GM12878 (cell line): ENCODE results near the gene TSFM. TPM values are rescaled to one million over a fixed set of nuclear protein-coding genes. Genes with fewer than 3 reads are reported as not detected.
A peak's percentile ranks its signal among the peaks of the same experiment; 100 is the strongest.

Experiments used
- ATAC-seq: fragments of 200-7000 bp; cut with Tn5 transposase; 3 replicates; pipeline ENCODE4 v1.9.1; 2020; ENCODE audit warnings: mild to moderate bottlenecking, moderate library complexity
- BruUV-seq: library from RNA; stranded (reverse); fragments of 400-500 nt; replicated peaks from 2 replicates; lab custom pipeline; 2021; lab: Mats Ljungman, UMichigan
- CTCF ChIA-PET: fragments of 300-600 bp; sonication (Branson Sonifier 250); formaldehyde crosslinking; extraction: SDS; loops from one replicate; lab custom pipeline; 2021; ENCODE audit warnings: inconsistent platforms; lab: Yijun Ruan, JAX
- POLR2A ChIA-PET: fragments of 350-600 bp; formaldehyde crosslinking; extraction: SDS; loops from one replicate; lab custom pipeline; 2021; ENCODE audit warnings: inconsistent platforms; lab: Charles Lee
- RAD21 ChIA-PET: fragments of 300-600 bp; sonication (Branson Sonifier 250); formaldehyde crosslinking; loops from one replicate; lab custom pipeline; 2023; ENCODE audit warnings: antibody characterized with exemption; ENCODE audit not compliant: unreplicated experiment; lab: Charles Lee
- SMC1A ChIA-PET: fragments of 300-600 bp; sonication (Branson Sonifier 250); formaldehyde crosslinking; loops from one replicate; lab custom pipeline; 2023; ENCODE audit not compliant: unreplicated experiment, uncharacterized antibody; lab: Charles Lee
- DNase-seq: peaks from one replicate; pipeline ENCODE4 v3.0.0-alpha.2; 2011; ENCODE audit warnings: low read depth, low spot score
- FAIRE-seq: peaks from 3 replicates; lab custom pipeline; 2011; peaks lifted over from hg19 to GRCh38; lab: Jason Lieb, UNC
- H2AFZ ChIP-seq: 2 replicates; pipeline ENCODE4 v1.6.0; 2011; ENCODE audit warnings: low read depth, low read length, control low read depth; ENCODE audit not compliant: control insufficient read depth
- H3K27ac ChIP-seq: 2 replicates; pipeline ENCODE4 v1.5.1; 2011; ENCODE audit warnings: control low read depth; ENCODE audit not compliant: control insufficient read depth, insufficient read depth
- H3K27me3 ChIP-seq, 2 experiments: replicated peaks in 1 of 2; 2 replicates each; pipeline versions ENCODE4 v1.6.0 to v1.6.1; 2011; ENCODE audit warnings: low read length in 1 of 2; ENCODE audit not compliant: control insufficient read depth in 2 of 2, insufficient read depth in 2 of 2
- H3K36me3 ChIP-seq, 2 experiments: 2 replicates each; pipeline ENCODE4 v1.5.1; 2011; ENCODE audit warnings: low read length in 1 of 2; ENCODE audit not compliant: control insufficient read depth in 2 of 2, insufficient read depth in 2 of 2
- H3K4me1 ChIP-seq: 2 replicates; pipeline ENCODE4 v1.6.1; 2011; ENCODE audit warnings: mild to moderate bottlenecking, low read length, moderate library complexity, mixed read lengths; ENCODE audit not compliant: control insufficient read depth, insufficient read depth
- H3K4me2 ChIP-seq: 2 replicates; pipeline ENCODE4 v1.6.0; 2011; ENCODE audit warnings: control low read depth; ENCODE audit not compliant: control insufficient read depth, insufficient read depth
- H3K4me3 ChIP-seq: fragments of 200-600 bp; sonication (generic); 2 replicates; pipeline ENCODE4 v1.5.1; 2016
- H3K79me2 ChIP-seq: 2 replicates; pipeline ENCODE4 v1.6.0; 2011; ENCODE audit warnings: low read length; ENCODE audit not compliant: control insufficient read depth, insufficient read depth
- H3K9ac ChIP-seq: 2 replicates; pipeline ENCODE4 v1.8.0; 2011; ENCODE audit warnings: low read length, control low read depth, mixed read lengths; ENCODE audit not compliant: control insufficient read depth, insufficient read depth
- H3K9me3 ChIP-seq: replicated peaks from 3 replicates; pipeline ENCODE4 v1.5.1; 2011; ENCODE audit warnings: mild to moderate bottlenecking, low read length; ENCODE audit not compliant: control insufficient read depth, insufficient read depth
- H4K20me1 ChIP-seq: 2 replicates; pipeline ENCODE4 v1.6.0; 2011; ENCODE audit not compliant: control insufficient read depth, insufficient read depth
- LARP7 ChIP-seq: fragments of 450-650 bp; IDR thresholded peaks from 2 replicates; pipeline ENCODE4 v1.6.1; 2017; ENCODE audit warnings: mild to moderate bottlenecking
- NBN ChIP-seq: fragments of 450-650 bp; IDR thresholded peaks from 2 replicates; pipeline ENCODE4 v1.6.1; 2016
- PAX8 ChIP-seq: fragments of 450-650 bp; IDR thresholded peaks from 2 replicates; pipeline ENCODE4 v1.6.1; 2017; ENCODE audit warnings: mild to moderate bottlenecking, moderate library complexity
- PBX3 ChIP-seq: IDR thresholded peaks from 2 replicates; pipeline ENCODE4 v1.6.1; 2011; ENCODE audit warnings: mild to moderate bottlenecking, low read depth, low read length, moderate library complexity; ENCODE audit not compliant: insufficient replicate concordance
- RBBP5 ChIP-seq: fragments of 200-600 bp; sonication (generic); conservative IDR thresholded peaks from 2 replicates; pipeline ENCODE4 v1.6.1; 2016
- RFX5 ChIP-seq: IDR thresholded peaks from 2 replicates; pipeline ENCODE4 v1.6.1; 2011; ENCODE audit warnings: low read depth, low read length, improper control_type of control experiment
- YBX1 ChIP-seq: fragments of 450-650 bp; IDR thresholded peaks from 2 replicates; pipeline ENCODE4 v1.6.1; 2016; ENCODE audit warnings: antibody characterized with exemption
- ZZZ3 ChIP-seq: IDR thresholded peaks from 2 replicates; pipeline ENCODE4 v1.6.1; 2011; ENCODE audit warnings: low read depth; ENCODE audit not compliant: control insufficient read depth, insufficient read length
- WGBS: methylation state at CpG from one replicate; pipeline ENCODE4 v1.1.6; 2016; ENCODE audit warnings: low lambda C conversion rate; ENCODE audit not compliant: insufficient replicate concordance, insufficient coverage; ENCODE audit errors: missing lambda C conversion rate; 5-methylcytosine and 5-hydroxymethylcytosine counted together
- in situ Hi-C: fragments of 300-500 bp; cut with MboI; formaldehyde crosslinking; loops from 9 replicates; pipeline ENCODE4 v1.14.3; 2018; ENCODE audit warnings: mixed read lengths
- intact Hi-C: fragments of 100-400 bp; cut with micrococcal nuclease; formaldehyde crosslinking; loops from one replicate; pipeline ENCODE4 v1.14.2; 2022; ENCODE audit not compliant: unreplicated experiment
- polyA plus RNA-seq, 11 experiments: library from polyadenylated mRNA; depleted of rRNA in 4 of 11; unstranded in 6 of 11; stranded (reverse) in 5 of 11; fragments of >200 nt; fragmentation: Nextera tagmentation in 4 of 11; fragmentation: Illumina TruSeq in 1 of 11; extraction: Ambion mirVana in 4 of 11; extraction: Trizol in 1 of 11; gene quantifications; 1 replicate in 1 of 11; 2 replicates in 10 of 11; pipeline versions ENCODE4 v1.2.1 to v1.2.3, GENCODE V29; 2011 to 2016; ENCODE audit warnings: inconsistent platforms in 2 of 11, missing spikeins in 2 of 11, low read depth in 1 of 11
- total RNA-seq, 4 experiments: library from RNA; depleted of rRNA in 3 of 4; stranded (reverse); fragments of >200 nt in 3 of 4; fragmentation: Illumina TruSeq in 1 of 4; extraction: Trizol in 1 of 4; gene quantifications; 2 replicates each; pipeline versions ENCODE4 v1.2.1 to v1.2.3, GENCODE V29; 2013 to 2021
- TF ChIP-seq, protein P1 (sequence below): fragments of 450-650 bp; formaldehyde crosslinking; IDR thresholded peaks from 2 replicates; pipeline ENCODE4 v1.4.0; 2022; ENCODE audit warnings: mild to moderate bottlenecking, moderate library complexity
- TF ChIP-seq, protein P2 (sequence below): IDR thresholded peaks from 2 replicates; pipeline ENCODE4 v1.6.1; 2012; ENCODE audit warnings: low read length, inconsistent platforms

Gene TSFM
- total and polyA plus RNA-seq, 10 of the 15 experiments (the other 5 are each of a cell fraction or from before 2014, with no cell fraction given), result 36.7 to 132 (median 45.6) TPM

DNA sequence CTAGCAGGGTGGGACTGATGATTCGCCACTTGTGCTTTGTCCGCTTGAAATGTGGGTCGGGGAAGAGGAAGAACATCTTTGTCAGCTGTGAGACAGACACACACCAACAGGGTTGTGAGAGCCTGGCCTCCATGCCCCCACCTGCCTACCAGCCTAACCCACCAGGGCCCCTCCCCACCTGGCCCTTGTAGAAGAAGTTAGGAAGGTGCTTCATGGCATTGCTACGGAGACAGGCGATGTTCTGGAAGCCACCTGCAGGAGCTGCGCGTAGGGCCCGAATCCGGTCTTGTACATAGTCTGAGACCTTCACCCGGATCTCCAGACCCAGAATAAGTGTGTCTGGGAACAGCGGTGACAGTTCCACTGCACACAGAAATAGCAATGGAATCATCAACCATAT is 13.0 kb upstream of the TSFM start:
- Histone ChIP-seq H3K9me3 (no peaks in the 10 kb centered on the region), H2AFZ (no peak overlapping the region), H3K27ac (no peak overlapping the region), H3K79me2 (no peaks in the 10 kb centered on the region), H3K36me3 (peaks cover 0 to 4% of the 10 kb centered on the region in 2 experiments; a peak in 2 of 4 replicates), H3K4me2 (no peak overlapping the region), H3K4me1 (peaks cover 23% of the 10 kb centered on the region), H4K20me1 (no peaks in the 10 kb centered on the region), H3K9ac (no peak overlapping the region), H3K4me3 (no peak overlapping the region), H3K27me3 (peaks cover 10 to 19% of the 10 kb centered on the region in 2 experiments; a peak in 3 of 4 replicates)
- in situ Hi-C loops, result no loop called here
- ChIA-PET CTCF (interaction anchor here (1.2 to 7.3 kb wide), 3 partner anchors 10 to 14 kb away, joined by 4 to 62 read pairs (median 5); partner anchors contain the start of genes MARCHF9 and TSFM), RAD21 (no interaction called here), SMC1A (no interaction called here), POLR2A (no interaction called here)
- 91% methylated on average over 11 of the region's 11 CpGs for WGBS
- no peak for ATAC-seq
- DNase-seq, result no peak
- BruUV-seq, result no TSS peak
- intact Hi-C loops, result no loop called here
- no peak for FAIRE-seq
- no peak for TF ChIP-seq PBX3
- TF ChIP-seq, all 136 proteins: peak for 0

DNA sequence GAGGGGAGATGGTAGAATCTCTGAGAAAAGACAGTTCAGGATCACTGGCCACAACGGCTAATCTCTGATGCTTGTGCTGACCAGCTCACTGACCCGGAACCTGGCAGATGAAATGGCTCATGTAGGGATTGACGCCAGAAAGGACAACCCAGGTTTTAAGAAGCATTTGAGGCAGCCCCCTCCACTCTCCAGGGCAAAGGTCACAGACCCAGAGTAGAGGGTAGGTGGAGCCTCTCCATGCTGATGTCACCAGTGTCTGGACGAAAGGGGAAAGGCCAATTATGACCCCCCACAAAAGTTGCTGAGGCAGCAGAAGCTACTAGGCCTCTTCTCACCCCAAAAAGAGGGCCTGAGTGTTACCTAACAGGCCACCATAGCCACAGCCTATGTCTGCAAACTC is 11.9 kb upstream of the TSFM start:
- SMC1A ChIA-PET, result interaction anchor here (0.7 kb wide), 1 partner anchor 11 kb away, joined by 3 read pairs; no protein-coding TSS in a partner anchor
- no peak overlapping the region for H3K9ac ChIP-seq
- peaks cover 0 to 4% of the 10 kb centered on the region in 2 experiments; a peak in 2 of 4 replicates for H3K36me3 ChIP-seq
- H3K4me2 ChIP-seq, result peak overlapping the region; percentile 99; the same call in 1 of the 2 replicates
- in situ Hi-C loops, result no loop called here
- H3K27ac ChIP-seq, result 0 out of 2 replicates have a peak overlapping the region, but pooled peaks have one; percentile 27
- peaks cover 11% of the 10 kb centered on the region for H3K4me1 ChIP-seq
- no TSS peak for BruUV-seq
- no peaks in the 10 kb centered on the region for H3K9me3 ChIP-seq
- peak overlapping the region; percentile 90; the same call in 1 of the 2 replicates for H3K4me3 ChIP-seq
- peaks cover 6 to 8% of the 10 kb centered on the region in 2 experiments; a peak in 3 of 4 replicates for H3K27me3 ChIP-seq
- no peaks in the 10 kb centered on the region for H4K20me1 ChIP-seq
- ATAC-seq, result no peak
- 54% methylated on average over 4 of the region's 4 CpGs for WGBS
- CTCF ChIA-PET, result interaction anchor here (0.5 to 7.3 kb wide), 4 partner anchors 11 to 19 kb away, joined by 3 to 62 read pairs (median 4); partner anchors contain the start of genes CDK4, MARCHF9 and TSFM
- H3K79me2 ChIP-seq, result no peaks in the 10 kb centered on the region
- FAIRE-seq, result peak; percentile 75
- TF ChIP-seq RFX5 (no peak), PAX8 (no peak), LARP7 (no peak), RBBP5 (no peak), ZZZ3 (no peak), NBN (no peak), YBX1 (no peak)
- TF ChIP-seq, protein P1, sequence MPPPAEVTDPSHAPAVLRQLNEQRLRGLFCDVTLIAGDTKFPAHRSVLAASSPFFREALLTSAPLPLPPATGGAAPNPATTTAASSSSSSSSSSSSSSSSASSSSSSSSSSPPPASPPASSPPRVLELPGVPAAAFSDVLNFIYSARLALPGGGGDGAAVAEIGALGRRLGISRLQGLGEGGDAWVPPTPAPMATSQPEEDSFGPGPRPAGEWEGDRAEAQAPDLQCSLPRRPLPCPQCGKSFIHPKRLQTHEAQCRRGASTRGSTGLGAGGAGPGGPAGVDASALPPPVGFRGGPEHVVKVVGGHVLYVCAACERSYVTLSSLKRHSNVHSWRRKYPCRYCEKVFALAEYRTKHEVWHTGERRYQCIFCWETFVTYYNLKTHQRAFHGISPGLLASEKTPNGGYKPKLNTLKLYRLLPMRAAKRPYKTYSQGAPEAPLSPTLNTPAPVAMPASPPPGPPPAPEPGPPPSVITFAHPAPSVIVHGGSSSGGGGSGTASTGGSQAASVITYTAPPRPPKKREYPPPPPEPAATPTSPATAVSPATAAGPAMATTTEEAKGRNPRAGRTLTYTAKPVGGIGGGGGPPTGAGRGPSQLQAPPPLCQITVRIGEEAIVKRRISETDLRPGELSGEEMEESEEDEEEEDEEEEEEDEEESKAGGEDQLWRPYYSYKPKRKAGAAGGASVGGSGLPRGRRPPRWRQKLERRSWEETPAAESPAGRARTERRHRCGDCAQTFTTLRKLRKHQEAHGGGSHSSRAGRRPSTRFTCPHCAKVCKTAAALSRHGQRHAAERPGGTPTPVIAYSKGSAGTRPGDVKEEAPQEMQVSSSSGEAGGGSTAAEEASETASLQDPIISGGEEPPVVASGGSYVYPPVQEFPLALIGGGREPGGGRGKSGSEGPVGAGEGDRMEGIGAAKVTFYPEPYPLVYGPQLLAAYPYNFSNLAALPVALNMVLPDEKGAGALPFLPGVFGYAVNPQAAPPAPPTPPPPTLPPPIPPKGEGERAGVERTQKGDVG (CRISPR knock-in tag), result no peak
- TF ChIP-seq, protein P2, sequence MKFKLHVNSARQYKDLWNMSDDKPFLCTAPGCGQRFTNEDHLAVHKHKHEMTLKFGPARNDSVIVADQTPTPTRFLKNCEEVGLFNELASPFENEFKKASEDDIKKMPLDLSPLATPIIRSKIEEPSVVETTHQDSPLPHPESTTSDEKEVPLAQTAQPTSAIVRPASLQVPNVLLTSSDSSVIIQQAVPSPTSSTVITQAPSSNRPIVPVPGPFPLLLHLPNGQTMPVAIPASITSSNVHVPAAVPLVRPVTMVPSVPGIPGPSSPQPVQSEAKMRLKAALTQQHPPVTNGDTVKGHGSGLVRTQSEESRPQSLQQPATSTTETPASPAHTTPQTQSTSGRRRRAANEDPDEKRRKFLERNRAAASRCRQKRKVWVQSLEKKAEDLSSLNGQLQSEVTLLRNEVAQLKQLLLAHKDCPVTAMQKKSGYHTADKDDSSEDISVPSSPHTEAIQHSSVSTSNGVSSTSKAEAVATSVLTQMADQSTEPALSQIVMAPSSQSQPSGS, result no peak
- no peak overlapping the region for H2AFZ ChIP-seq
- intact Hi-C loops, result no loop called here
- POLR2A ChIA-PET, result interaction anchor here (0.8 kb wide), 1 partner anchor 25 kb away, joined by 3 read pairs; no protein-coding TSS in a partner anchor
- DNase-seq, result no peak
- RAD21 ChIA-PET, result no interaction called here
